ENCODE results near the gene WASHC2A. TPM values are rescaled to one million over a fixed set of nuclear protein-coding genes. Genes with fewer than 3 reads are reported as not detected.
"Not testable (repeated sequence)": the region's sequence is repeated elsewhere in the genome, so short reads cannot be mapped to it uniquely, and the experiment has no call there.

The WASHC2A gene
- polyA plus RNA-seq, 1 donor (not counting 4 experiments of a cell fraction or from before 2014, with no cell fraction given): 38.0 TPM

DNA sequence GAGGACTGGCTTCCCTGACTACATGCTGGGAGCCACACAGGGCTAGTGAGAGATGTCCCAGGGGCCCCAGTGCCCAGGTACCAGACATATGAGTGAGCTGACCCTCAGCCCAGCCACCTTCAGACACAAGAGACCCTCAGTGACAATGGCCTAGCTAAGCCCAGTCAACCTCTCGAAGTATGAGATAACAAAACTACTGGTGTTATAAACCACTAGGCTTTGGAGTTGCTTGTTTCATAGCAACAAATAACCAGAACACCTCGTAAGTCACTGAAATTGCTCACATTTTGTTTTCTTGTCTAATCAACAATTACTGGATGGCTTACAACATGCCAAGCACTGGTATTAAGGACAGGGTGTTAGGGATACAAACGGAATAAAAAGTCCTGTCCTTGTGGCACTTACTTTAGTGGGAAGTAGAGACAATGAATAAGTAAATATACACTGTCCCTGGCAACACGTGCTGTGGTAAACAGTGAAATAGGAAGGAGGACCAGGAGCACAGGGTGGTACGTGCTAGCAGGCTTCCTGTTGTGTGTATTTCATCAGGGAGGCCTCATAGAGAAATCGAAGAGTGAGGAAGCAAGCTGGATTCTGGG, 14.9 kb upstream of the WASHC2A start:
- H3K27ac ChIP-seq (ENCODE audit: control insufficient read depth, insufficient read depth, low read length); H3K4me1 ChIP-seq (ENCODE audit: control insufficient read depth, extremely low read depth, insufficient read depth, low read length); dilution Hi-C loops (cut with MboI; ENCODE audit: extremely low pct_ligation_motif_present, low sequenced_read_pairs); H3K36me3 ChIP-seq (ENCODE audit: control insufficient read depth in 2 of 2, extremely low read depth in 1 of 2, insufficient read depth in 2 of 2, low read length in 2 of 2); H3K9me1 ChIP-seq (ENCODE audit: control insufficient read depth, extremely low read depth, insufficient read depth, low read length); H3K4me3 ChIP-seq (ENCODE audit: control insufficient read depth in 2 of 3, extremely low read depth in 1 of 3, insufficient read depth in 2 of 3, low read depth in 1 of 3, low read length in 3 of 3); H3K9ac ChIP-seq (ENCODE audit: control insufficient read depth, extremely low read depth, insufficient read depth, low read length); H3K9me3 ChIP-seq (ENCODE audit: control insufficient read depth, low read depth, low read length); H3K4me2 ChIP-seq (ENCODE audit: control insufficient read depth, extremely low read depth, insufficient read depth, low read depth, low read length); FAIRE-seq; H3K79me2 ChIP-seq (ENCODE audit: control insufficient read depth, insufficient read depth, low read length); H2AFZ ChIP-seq (ENCODE audit: control insufficient read depth, low read length); H3K27me3 ChIP-seq (ENCODE audit: control insufficient read depth, extremely low read depth, insufficient read depth, low read length); H4K20me1 ChIP-seq (ENCODE audit: control insufficient read depth, extremely low read depth, insufficient read depth, low read length); DNase-seq (ENCODE audit: low read depth, low spot score): not testable (repeated sequence)

DNA sequence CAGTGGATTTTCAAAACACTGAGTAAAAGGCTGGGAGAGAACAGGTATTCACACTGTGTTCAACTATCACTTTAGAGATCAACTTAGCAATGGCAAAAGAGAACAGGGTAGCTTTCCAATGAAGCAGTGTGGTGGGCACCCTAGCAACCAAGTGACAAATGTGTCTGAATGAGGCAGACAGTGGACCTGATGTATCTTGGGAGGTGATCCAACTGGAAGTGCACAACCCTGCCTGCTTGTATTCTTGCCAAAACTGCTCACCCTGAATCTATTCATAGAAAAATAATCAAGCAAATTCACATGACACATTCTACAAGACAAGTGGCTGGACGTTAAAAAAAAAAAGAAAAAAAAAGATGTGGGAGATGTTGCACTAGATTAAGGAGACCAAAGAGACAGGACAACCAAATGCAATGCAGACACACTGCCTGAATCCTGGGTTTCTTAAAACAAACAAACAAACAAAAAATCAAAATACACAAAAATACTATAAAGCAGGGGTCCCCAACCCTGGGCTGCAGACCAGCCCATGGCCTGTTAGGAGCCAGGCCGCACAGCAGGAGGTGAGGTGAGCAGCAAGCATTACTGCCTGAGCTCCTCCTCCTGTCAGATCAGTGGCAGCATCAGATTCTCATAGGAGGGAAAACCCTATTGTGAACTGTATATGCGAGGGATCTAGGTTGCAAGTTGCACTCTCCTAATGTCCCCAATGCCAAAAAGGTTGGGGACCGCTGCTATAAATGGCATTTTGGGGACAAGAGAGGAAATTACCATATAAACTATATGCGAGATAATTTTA, 12.1 kb upstream of the WASHC2A start:
- dilution Hi-C loops (cut with MboI; ENCODE audit: extremely low pct_ligation_motif_present, low sequenced_read_pairs); H3K9me1 ChIP-seq (ENCODE audit: control insufficient read depth, extremely low read depth, insufficient read depth, low read length); H3K79me2 ChIP-seq (ENCODE audit: control insufficient read depth, insufficient read depth, low read length); H3K9me3 ChIP-seq (ENCODE audit: control insufficient read depth, low read depth, low read length); H2AFZ ChIP-seq (ENCODE audit: control insufficient read depth, low read length); H4K20me1 ChIP-seq (ENCODE audit: control insufficient read depth, extremely low read depth, insufficient read depth, low read length); H3K4me2 ChIP-seq (ENCODE audit: control insufficient read depth, extremely low read depth, insufficient read depth, low read depth, low read length); H3K27ac ChIP-seq (ENCODE audit: control insufficient read depth, insufficient read depth, low read length); H3K9ac ChIP-seq (ENCODE audit: control insufficient read depth, extremely low read depth, insufficient read depth, low read length); H3K4me3 ChIP-seq (ENCODE audit: control insufficient read depth in 2 of 3, extremely low read depth in 1 of 3, insufficient read depth in 2 of 3, low read depth in 1 of 3, low read length in 3 of 3); H3K4me1 ChIP-seq (ENCODE audit: control insufficient read depth, extremely low read depth, insufficient read depth, low read length); DNase-seq (ENCODE audit: low read depth, low spot score); FAIRE-seq; H3K27me3 ChIP-seq (ENCODE audit: control insufficient read depth, extremely low read depth, insufficient read depth, low read length); H3K36me3 ChIP-seq (ENCODE audit: control insufficient read depth in 2 of 2, extremely low read depth in 1 of 2, insufficient read depth in 2 of 2, low read length in 2 of 2): not testable (repeated sequence)

DNA sequence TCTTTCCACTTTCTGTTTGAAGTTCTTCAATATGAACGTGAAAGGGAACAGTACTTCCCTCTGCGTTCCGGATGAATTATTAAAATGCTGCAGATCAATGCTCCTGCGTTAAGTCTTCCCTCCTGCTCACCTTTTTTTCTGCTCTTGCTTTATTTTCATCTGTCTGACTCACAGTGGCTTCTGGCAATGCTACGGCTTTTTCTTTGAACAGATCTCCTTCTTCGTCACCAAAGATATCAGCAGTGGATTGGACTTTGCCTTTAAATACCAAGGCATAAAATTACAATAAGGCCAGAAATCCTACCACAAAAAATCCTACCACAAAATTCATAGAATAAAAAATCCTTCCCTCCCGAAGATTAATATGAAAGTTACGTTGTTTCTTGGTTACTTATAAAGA, 11.1 kb upstream of the WASHC2A start:
- H4K20me1 ChIP-seq (ENCODE audit: control insufficient read depth, extremely low read depth, insufficient read depth, low read length); H3K4me1 ChIP-seq (ENCODE audit: control insufficient read depth, extremely low read depth, insufficient read depth, low read length); H3K9ac ChIP-seq (ENCODE audit: control insufficient read depth, extremely low read depth, insufficient read depth, low read length); H3K4me3 ChIP-seq (ENCODE audit: control insufficient read depth in 2 of 3, extremely low read depth in 1 of 3, insufficient read depth in 2 of 3, low read depth in 1 of 3, low read length in 3 of 3); H3K27ac ChIP-seq (ENCODE audit: control insufficient read depth, insufficient read depth, low read length); H3K79me2 ChIP-seq (ENCODE audit: control insufficient read depth, insufficient read depth, low read length); H3K36me3 ChIP-seq (ENCODE audit: control insufficient read depth in 2 of 2, extremely low read depth in 1 of 2, insufficient read depth in 2 of 2, low read length in 2 of 2); DNase-seq (ENCODE audit: low read depth, low spot score); dilution Hi-C loops (cut with MboI; ENCODE audit: extremely low pct_ligation_motif_present, low sequenced_read_pairs); H3K27me3 ChIP-seq (ENCODE audit: control insufficient read depth, extremely low read depth, insufficient read depth, low read length); H3K4me2 ChIP-seq (ENCODE audit: control insufficient read depth, extremely low read depth, insufficient read depth, low read depth, low read length); FAIRE-seq; H3K9me1 ChIP-seq (ENCODE audit: control insufficient read depth, extremely low read depth, insufficient read depth, low read length); H2AFZ ChIP-seq (ENCODE audit: control insufficient read depth, low read length); H3K9me3 ChIP-seq (ENCODE audit: control insufficient read depth, low read depth, low read length): not testable (repeated sequence)

DNA sequence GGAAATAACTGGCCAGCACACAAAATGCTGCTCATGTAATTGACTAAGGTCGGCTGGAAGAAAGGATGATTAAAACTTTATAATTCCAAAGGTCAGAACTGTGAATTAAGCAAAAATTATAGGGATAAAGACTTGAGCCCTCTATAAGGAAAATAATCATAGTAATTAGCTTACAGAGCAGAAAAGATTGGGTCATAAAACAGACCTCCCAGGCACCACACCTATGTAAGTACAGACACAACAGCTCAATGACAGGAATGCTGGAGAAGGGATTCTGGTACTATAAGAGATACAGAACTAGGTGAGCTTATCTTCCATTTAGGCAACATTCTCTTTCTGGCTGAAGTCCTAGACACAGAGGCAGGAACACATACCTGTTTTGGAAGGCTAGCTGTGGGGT, 9.0 kb upstream of the WASHC2A start:
- H3K4me1 ChIP-seq (ENCODE audit: control insufficient read depth, extremely low read depth, insufficient read depth, low read length); H3K27ac ChIP-seq (ENCODE audit: control insufficient read depth, insufficient read depth, low read length); H3K79me2 ChIP-seq (ENCODE audit: control insufficient read depth, insufficient read depth, low read length); H3K4me3 ChIP-seq (ENCODE audit: control insufficient read depth in 2 of 3, extremely low read depth in 1 of 3, insufficient read depth in 2 of 3, low read depth in 1 of 3, low read length in 3 of 3); H4K20me1 ChIP-seq (ENCODE audit: control insufficient read depth, extremely low read depth, insufficient read depth, low read length); dilution Hi-C loops (cut with MboI; ENCODE audit: extremely low pct_ligation_motif_present, low sequenced_read_pairs); H3K9me3 ChIP-seq (ENCODE audit: control insufficient read depth, low read depth, low read length); H3K9ac ChIP-seq (ENCODE audit: control insufficient read depth, extremely low read depth, insufficient read depth, low read length); H3K36me3 ChIP-seq (ENCODE audit: control insufficient read depth in 2 of 2, extremely low read depth in 1 of 2, insufficient read depth in 2 of 2, low read length in 2 of 2); H2AFZ ChIP-seq (ENCODE audit: control insufficient read depth, low read length); FAIRE-seq; H3K9me1 ChIP-seq (ENCODE audit: control insufficient read depth, extremely low read depth, insufficient read depth, low read length); H3K4me2 ChIP-seq (ENCODE audit: control insufficient read depth, extremely low read depth, insufficient read depth, low read depth, low read length); H3K27me3 ChIP-seq (ENCODE audit: control insufficient read depth, extremely low read depth, insufficient read depth, low read length); DNase-seq (ENCODE audit: low read depth, low spot score): not testable (repeated sequence)

DNA sequence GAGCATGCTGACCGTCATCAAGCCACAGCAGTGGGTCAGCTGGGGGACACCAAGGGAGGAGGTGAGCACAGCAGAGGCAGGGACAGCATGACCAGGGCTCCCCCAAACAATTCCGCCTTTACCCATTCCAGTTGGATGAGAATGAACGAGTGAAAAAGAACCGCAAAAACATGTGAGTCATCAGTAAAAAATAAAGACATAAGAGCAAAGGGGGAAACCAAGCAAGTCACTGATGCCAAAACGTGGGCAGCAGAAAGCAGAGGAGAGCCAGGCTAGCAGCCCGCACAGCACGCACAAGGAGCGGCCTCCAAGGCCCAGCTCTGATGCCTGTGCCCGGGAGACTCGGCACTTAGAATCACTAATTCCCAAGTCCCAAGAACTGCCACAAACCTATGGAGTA, 7.8 kb upstream of the WASHC2A start:
- H4K20me1 ChIP-seq (ENCODE audit: control insufficient read depth, extremely low read depth, insufficient read depth, low read length); H3K27me3 ChIP-seq (ENCODE audit: control insufficient read depth, extremely low read depth, insufficient read depth, low read length); H2AFZ ChIP-seq (ENCODE audit: control insufficient read depth, low read length); FAIRE-seq; H3K79me2 ChIP-seq (ENCODE audit: control insufficient read depth, insufficient read depth, low read length); H3K4me1 ChIP-seq (ENCODE audit: control insufficient read depth, extremely low read depth, insufficient read depth, low read length); H3K27ac ChIP-seq (ENCODE audit: control insufficient read depth, insufficient read depth, low read length); DNase-seq (ENCODE audit: low read depth, low spot score); H3K4me2 ChIP-seq (ENCODE audit: control insufficient read depth, extremely low read depth, insufficient read depth, low read depth, low read length); H3K36me3 ChIP-seq (ENCODE audit: control insufficient read depth in 2 of 2, extremely low read depth in 1 of 2, insufficient read depth in 2 of 2, low read length in 2 of 2); H3K4me3 ChIP-seq (ENCODE audit: control insufficient read depth in 2 of 3, extremely low read depth in 1 of 3, insufficient read depth in 2 of 3, low read depth in 1 of 3, low read length in 3 of 3); H3K9me1 ChIP-seq (ENCODE audit: control insufficient read depth, extremely low read depth, insufficient read depth, low read length); H3K9me3 ChIP-seq (ENCODE audit: control insufficient read depth, low read depth, low read length); H3K9ac ChIP-seq (ENCODE audit: control insufficient read depth, extremely low read depth, insufficient read depth, low read length); dilution Hi-C loops (cut with MboI; ENCODE audit: extremely low pct_ligation_motif_present, low sequenced_read_pairs): not testable (repeated sequence)

Measured in keratinocyte (primary cell).